IMR-90 (cell line): Measurements from ENCODE around the gene FOXK1. TPM values are rescaled to one million over a fixed set of nuclear protein-coding genes. Genes with fewer than 3 reads are reported as not detected.

Source experiments
- ATAC-seq: fragments of 200-7000 bp; cut with Tn5 transposase; 2 replicates; pipeline ENCODE4 v1.9.1; 2020; ENCODE audit warnings: low read depth, mild to moderate bottlenecking, moderate library complexity
- BruUV-seq: library from RNA; stranded (reverse); fragments of 400-500 nt; replicated peaks from 2 replicates; lab custom pipeline; 2021; lab: Mats Ljungman, UMichigan
- CTCF ChIA-PET: fragments of 300-600 bp; formaldehyde crosslinking; extraction: SDS; loops from one replicate; lab custom pipeline; 2021; ENCODE audit warnings: antibody characterized with exemption; lab: Yijun Ruan, JAX
- POLR2A ChIA-PET: fragments of 300-600 bp; sonication (Branson Sonifier 250); formaldehyde crosslinking; loops from one replicate; lab custom pipeline; 2022; ENCODE audit warnings: antibody characterized with exemption; ENCODE audit not compliant: unreplicated experiment; lab: Charles Lee
- DNase-seq: peaks from one replicate; pipeline ENCODE4 v3.0.0; 2013
- H2AFZ ChIP-seq: replicated peaks from 2 replicates; pipeline ENCODE3; 2013; ENCODE audit warnings: low read length, mild to moderate bottlenecking; ENCODE audit not compliant: poor library complexity
- H2AK5ac ChIP-seq: 2 replicates; pipeline ENCODE4 v1.6.1; 2013; ENCODE audit warnings: low read depth, low read length, inconsistent platforms
- H2AK9ac ChIP-seq: replicated peaks from 2 replicates; pipeline ENCODE3; 2013; ENCODE audit warnings: mild to moderate bottlenecking, low read depth, low read length, moderate library complexity; ENCODE audit not compliant: poor library complexity
- H2BK120ac ChIP-seq: 2 replicates; pipeline ENCODE4 v1.6.1; 2013; ENCODE audit warnings: low read depth, low read length, inconsistent platforms
- H2BK15ac ChIP-seq: 3 replicates; pipeline ENCODE4 v1.6.1; 2013; ENCODE audit warnings: low read depth, low read length, inconsistent platforms
- H2BK20ac ChIP-seq: 2 replicates; pipeline ENCODE4 v1.6.1; 2013; ENCODE audit warnings: low read depth, mild to moderate bottlenecking, inconsistent platforms, low read length, moderate library complexity
- H2BK5ac ChIP-seq: 2 replicates; pipeline ENCODE4 v1.6.1; 2013; ENCODE audit warnings: mild to moderate bottlenecking, low read depth, low read length, inconsistent platforms; ENCODE audit not compliant: poor library complexity, severe bottlenecking
- H3K14ac ChIP-seq: replicated peaks from 2 replicates; pipeline ENCODE4 v1.6.1; 2013; ENCODE audit warnings: low read depth, low read length, inconsistent platforms
- H3K18ac ChIP-seq: 2 replicates; pipeline ENCODE4 v1.6.1; 2013; ENCODE audit warnings: low read depth, low read length, control low read depth
- H3K23ac ChIP-seq: 2 replicates; pipeline ENCODE4 v1.6.1; 2013; ENCODE audit warnings: low read depth, low read length, inconsistent platforms
- H3K27ac ChIP-seq: 2 replicates; pipeline ENCODE4 v1.5.1; 2013; ENCODE audit warnings: mild to moderate bottlenecking, control low read depth, low read length; ENCODE audit not compliant: insufficient read depth
- H3K27me3 ChIP-seq: 2 replicates; pipeline ENCODE4 v1.6.1; 2013; ENCODE audit warnings: low read length; ENCODE audit not compliant: control insufficient read depth, insufficient read depth
- H3K36me3 ChIP-seq: 2 replicates; pipeline ENCODE4 v1.6.1; 2013; ENCODE audit warnings: low read length, mixed read lengths; ENCODE audit not compliant: control insufficient read depth, insufficient read depth
- H3K4ac ChIP-seq: 2 replicates; pipeline ENCODE4 v1.6.1; 2013; ENCODE audit warnings: low read depth, low read length, inconsistent platforms
- H3K4me1 ChIP-seq: 2 replicates; pipeline ENCODE4 v1.6.1; 2013; ENCODE audit warnings: low read length, mixed read lengths; ENCODE audit not compliant: control insufficient read depth, insufficient read depth
- H3K4me2 ChIP-seq: 2 replicates; pipeline ENCODE4 v1.6.1; 2013; ENCODE audit warnings: low read depth, mild to moderate bottlenecking, control low read depth, low read length, moderate library complexity
- H3K4me3 ChIP-seq: 2 replicates; pipeline ENCODE4 v1.5.1; 2013; ENCODE audit warnings: low read depth, mild to moderate bottlenecking, control low read depth, low read length, moderate library complexity; ENCODE audit not compliant: insufficient read depth
- H3K56ac ChIP-seq: 2 replicates; pipeline ENCODE4 v1.6.1; 2013; ENCODE audit warnings: low read length, inconsistent platforms; ENCODE audit not compliant: insufficient read depth; ENCODE audit errors: extremely low read depth
- H3K79me1 ChIP-seq, 2 experiments: 2 replicates each; pipeline ENCODE4 v1.6.1; 2013; ENCODE audit warnings: low read length in 2 of 2, inconsistent platforms in 1 of 2, low read depth in 1 of 2
- H3K9ac ChIP-seq: 2 replicates; pipeline ENCODE4 v1.6.1; 2013; ENCODE audit warnings: low read depth, low read length, control low read depth
- H3K9me1 ChIP-seq: 2 replicates; pipeline ENCODE4 v1.6.1; 2013; ENCODE audit warnings: low read length, inconsistent platforms; ENCODE audit not compliant: insufficient read depth
- H3K9me3 ChIP-seq: 2 replicates; pipeline ENCODE4 v1.6.1; 2013; ENCODE audit warnings: low read length; ENCODE audit not compliant: control insufficient read depth, insufficient read depth
- H4K20me1 ChIP-seq: 2 replicates; pipeline ENCODE4 v1.6.1; 2013; ENCODE audit warnings: low read length, inconsistent platforms; ENCODE audit not compliant: insufficient read depth
- H4K5ac ChIP-seq: 2 replicates; pipeline ENCODE4 v1.6.1; 2013; ENCODE audit warnings: mild to moderate bottlenecking, low read depth, low read length, control low read depth
- H4K8ac ChIP-seq, 2 experiments: 2 replicates each; pipeline ENCODE4 v1.6.1; 2013; ENCODE audit warnings: low read depth in 2 of 2, low read length in 2 of 2, control low read depth in 1 of 2, inconsistent platforms in 1 of 2
- H4K91ac ChIP-seq: 2 replicates; pipeline ENCODE4 v1.6.1; 2013; ENCODE audit warnings: low read depth, low read length, inconsistent platforms; ENCODE audit not compliant: insufficient read depth
- BHLHE40 ChIP-seq: fragments of 150-350 bp; IDR thresholded peaks from 2 replicates; pipeline ENCODE4 v1.6.1; 2016; ENCODE audit warnings: mild to moderate bottlenecking, low read depth, low read length
- CEBPB ChIP-seq: IDR thresholded peaks from 2 replicates; pipeline ENCODE4 v1.6.1; 2012; ENCODE audit warnings: low read depth, low read length, improper control_type of control experiment
- CHD1 ChIP-seq: IDR thresholded peaks from 2 replicates; pipeline ENCODE4 v1.6.1; 2012; ENCODE audit warnings: low read depth, low read length, improper control_type of control experiment
- ELK1 ChIP-seq: fragments of 150-350 bp; IDR thresholded peaks from 2 replicates; pipeline ENCODE4 v1.6.1; 2016; ENCODE audit warnings: low read depth, mild to moderate bottlenecking, low read length, moderate library complexity, borderline replicate concordance
- FOS ChIP-seq: fragments of 150-350 bp; IDR thresholded peaks from 2 replicates; pipeline ENCODE4 v1.6.1; 2016; ENCODE audit warnings: low read depth, low read length
- MAFK ChIP-seq: IDR thresholded peaks from 2 replicates; pipeline ENCODE4 v1.6.1; 2012; ENCODE audit warnings: low read depth, low read length, improper control_type of control experiment
- MAZ ChIP-seq: IDR thresholded peaks from 2 replicates; pipeline ENCODE4 v1.6.1; 2012; ENCODE audit warnings: low read depth, mild to moderate bottlenecking, low read length, improper control_type of control experiment, moderate library complexity, borderline replicate concordance
- MXI1 ChIP-seq: IDR thresholded peaks from 2 replicates; pipeline ENCODE4 v1.6.1; 2012; ENCODE audit warnings: low read depth, mild to moderate bottlenecking, low read length, moderate library complexity, borderline replicate concordance
- NFE2L2 ChIP-seq: fragments of 150-350 bp; IDR thresholded peaks from 2 replicates; pipeline ENCODE4 v1.6.1; 2016; ENCODE audit warnings: low read depth, mild to moderate bottlenecking, low read length
- POLR2A ChIP-seq: IDR thresholded peaks from 2 replicates; pipeline ENCODE4 v1.6.1; 2012; ENCODE audit warnings: mild to moderate bottlenecking, low read depth, low read length
- RAD21 ChIP-seq: IDR thresholded peaks from 2 replicates; pipeline ENCODE4 v1.6.1; 2012; ENCODE audit warnings: low read length, improper control_type of control experiment
- RCOR1 ChIP-seq: IDR thresholded peaks from 2 replicates; pipeline ENCODE4 v1.6.1; 2012; ENCODE audit warnings: mild to moderate bottlenecking, low read length, improper control_type of control experiment; ENCODE audit not compliant: insufficient replicate concordance
- RFX5 ChIP-seq: IDR thresholded peaks from 2 replicates; pipeline ENCODE4 v1.8.0; 2012; ENCODE audit warnings: low read depth, mild to moderate bottlenecking, low read length, moderate library complexity
- SMC3 ChIP-seq: fragments of 150-350 bp; IDR thresholded peaks from 2 replicates; pipeline ENCODE4 v1.6.1; 2016; ENCODE audit warnings: low read depth, mild to moderate bottlenecking, antibody characterized with exemption, low read length, moderate library complexity
- USF2 ChIP-seq: fragments of 150-350 bp; IDR thresholded peaks from 2 replicates; pipeline ENCODE4 v1.6.1; 2017; ENCODE audit warnings: mild to moderate bottlenecking, antibody characterized with exemption, low read length, low read depth
- WGBS, 2 experiments: methylation state at CpG; one replicate each; pipeline versions ENCODE4 v1.1.5 to v1.1.7; 2013; ENCODE audit warnings: missing lambda C conversion rate in 2 of 2; ENCODE audit not compliant: insufficient read length in 1 of 2; ENCODE audit errors: extremely low coverage in 2 of 2; 5-methylcytosine and 5-hydroxymethylcytosine counted together
- dilution Hi-C: fragments of 300-500 bp; cut with HindIII; formaldehyde crosslinking; loops from one replicate; pipeline ENCODE4 v1.14.3; 2018; ENCODE audit warnings: low sequenced_read_pairs; ENCODE audit not compliant: unreplicated experiment
- in situ Hi-C: fragments of 300-500 bp; cut with MboI; formaldehyde crosslinking; loops from 3 replicates; pipeline ENCODE4 v1.14.3; 2019; ENCODE audit warnings: low sequenced_read_pairs, inconsistent platforms, mixed read lengths
- intact Hi-C: fragments of 100-400 bp; cut with micrococcal nuclease; formaldehyde crosslinking; loops from 2 replicates; pipeline ENCODE4 v1.10.0; 2022
- polyA plus RNA-seq, 3 experiments: library from polyadenylated mRNA; depleted of rRNA; stranded (reverse); fragments of >200 nt; gene quantifications; 2 replicates each; pipeline ENCODE4 v1.2.3, GENCODE V29; 2012; ENCODE audit warnings: low replicate concordance in 1 of 3
- total RNA-seq: library from RNA; depleted of rRNA; stranded (reverse); fragments of >200 nt; gene quantifications from 2 replicates; pipeline ENCODE4 v1.2.3, GENCODE V29; 2012
- TF ChIP-seq, protein P1 (sequence below): conservative IDR thresholded peaks from 2 replicates; pipeline ENCODE4 v1.5.1; 2012; ENCODE audit warnings: mild to moderate bottlenecking, low read depth, low read length, improper control_type of control experiment

Gene FOXK1
- total and polyA plus RNA-seq, 2 of the 4 experiments (the other 2 are of a cell fraction): 4.3 to 8.8 TPM

- H3K79me1 ChIP-seq: peaks cover 11 to 50% of the 10 kb centered on the region in 2 experiments
- H2BK5ac ChIP-seq: no peak overlapping the region
- no peak overlapping the region for H3K18ac ChIP-seq
- H4K20me1 ChIP-seq: peaks cover 36% of the 10 kb centered on the region
- peaks cover 33% of the 10 kb centered on the region for H3K36me3 ChIP-seq
- no peaks in the 10 kb centered on the region for H3K9me3 ChIP-seq
- H4K8ac ChIP-seq: no peak overlapping the region
- TF ChIP-seq RCOR1: no peak
- no peak for TF ChIP-seq BHLHE40
- TF ChIP-seq ELK1: no peak
- no peak for TF ChIP-seq MAZ
- TF ChIP-seq SMC3: no peak
- no peak for TF ChIP-seq RAD21
- no peak for TF ChIP-seq RFX5
- no peak for TF ChIP-seq CEBPB
- TF ChIP-seq CHD1: no peak
- TF ChIP-seq MAFK: no peak
- TF ChIP-seq MXI1: no peak
- TF ChIP-seq FOS: no peak
- TF ChIP-seq, protein P1, sequence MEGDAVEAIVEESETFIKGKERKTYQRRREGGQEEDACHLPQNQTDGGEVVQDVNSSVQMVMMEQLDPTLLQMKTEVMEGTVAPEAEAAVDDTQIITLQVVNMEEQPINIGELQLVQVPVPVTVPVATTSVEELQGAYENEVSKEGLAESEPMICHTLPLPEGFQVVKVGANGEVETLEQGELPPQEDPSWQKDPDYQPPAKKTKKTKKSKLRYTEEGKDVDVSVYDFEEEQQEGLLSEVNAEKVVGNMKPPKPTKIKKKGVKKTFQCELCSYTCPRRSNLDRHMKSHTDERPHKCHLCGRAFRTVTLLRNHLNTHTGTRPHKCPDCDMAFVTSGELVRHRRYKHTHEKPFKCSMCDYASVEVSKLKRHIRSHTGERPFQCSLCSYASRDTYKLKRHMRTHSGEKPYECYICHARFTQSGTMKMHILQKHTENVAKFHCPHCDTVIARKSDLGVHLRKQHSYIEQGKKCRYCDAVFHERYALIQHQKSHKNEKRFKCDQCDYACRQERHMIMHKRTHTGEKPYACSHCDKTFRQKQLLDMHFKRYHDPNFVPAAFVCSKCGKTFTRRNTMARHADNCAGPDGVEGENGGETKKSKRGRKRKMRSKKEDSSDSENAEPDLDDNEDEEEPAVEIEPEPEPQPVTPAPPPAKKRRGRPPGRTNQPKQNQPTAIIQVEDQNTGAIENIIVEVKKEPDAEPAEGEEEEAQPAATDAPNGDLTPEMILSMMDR: no peak
- no peak for TF ChIP-seq POLR2A
- no peak for TF ChIP-seq NFE2L2
- TF ChIP-seq USF2: no peak
- no peak overlapping the region for H3K4ac ChIP-seq
- WGBS, 2 experiments: no CpG with 5 or more reads among the region's 5 CpGs
- no peak overlapping the region for H2BK20ac ChIP-seq
- intact Hi-C loops (loop anchor here (10.0 kb wide), 1 partner anchor 164 kb away; no protein-coding TSS in a partner anchor), in situ Hi-C loops (no loop called here), dilution Hi-C loops (no loop called here)
- CTCF ChIA-PET: no interaction called here
- BruUV-seq: no TSS peak
- H3K27ac ChIP-seq: no peak overlapping the region
- POLR2A ChIA-PET: no interaction called here
- no peak overlapping the region for H3K56ac ChIP-seq
- no peaks in the 10 kb centered on the region for H3K27me3 ChIP-seq
- DNase-seq (no peak), ATAC-seq (no peak)
- no peak overlapping the region for H3K4me3 ChIP-seq
- no peak overlapping the region for H3K23ac ChIP-seq
- no peak overlapping the region for H3K4me2 ChIP-seq
- H2BK15ac ChIP-seq: no peak overlapping the region
- H2AFZ ChIP-seq: no peak overlapping the region
- H3K4me1 ChIP-seq: peaks cover 4% of the 10 kb centered on the region; the same call in 1 of the 2 replicates
- H2BK120ac ChIP-seq: no peak overlapping the region
- H3K9ac ChIP-seq: no peak overlapping the region
- H4K91ac ChIP-seq: no peak overlapping the region
- no peak overlapping the region for H2AK5ac ChIP-seq
- peaks cover 7% of the 10 kb centered on the region; the same call in 1 of the 2 replicates for H3K9me1 ChIP-seq
- H3K14ac ChIP-seq: no peak overlapping the region
- H4K5ac ChIP-seq: no peak overlapping the region
- H2AK9ac ChIP-seq: no peak overlapping the region
These were observed 97.0 kb downstream of the FOXK1 start for GRCh38 chr7:4779118-4779517.
